Astrocyte (in vitro differentiated cells and primary cell): ENCODE measurements around the gene ITPK1. TPM values are rescaled to one million over a fixed set of nuclear protein-coding genes. Genes with fewer than 3 reads are reported as not detected.

Experiments used
- DNase-seq: peaks from one replicate; pipeline ENCODE4 v3.0.0-alpha.2; 2010; ENCODE audit warnings: low read depth
- FAIRE-seq: peaks from 2 replicates; lab custom pipeline; 2011; peaks lifted over from hg19 to GRCh38; lab: Jason Lieb, UNC
- H2AFZ ChIP-seq: 2 replicates; pipeline ENCODE4 v1.6.0; 2012; ENCODE audit warnings: low read depth, low read length, inconsistent platforms
- H3K27ac ChIP-seq: 2 replicates; pipeline ENCODE4 v1.5.1; 2011; ENCODE audit warnings: low read depth, low read length, inconsistent platforms
- H3K27me3 ChIP-seq: 2 replicates; pipeline ENCODE4 v1.6.0; 2011; ENCODE audit warnings: low read length, inconsistent platforms; ENCODE audit not compliant: insufficient read depth
- H3K36me3 ChIP-seq: 2 replicates; pipeline ENCODE4 v1.5.1; 2011; ENCODE audit warnings: low read length, inconsistent platforms; ENCODE audit not compliant: insufficient read depth
- H3K4me1 ChIP-seq: 2 replicates; pipeline ENCODE4 v1.5.1; 2011; ENCODE audit warnings: low read length, inconsistent platforms; ENCODE audit not compliant: insufficient read depth
- H3K4me2 ChIP-seq: 2 replicates; pipeline ENCODE4 v1.6.0; 2012; ENCODE audit warnings: low read length, inconsistent platforms
- H3K4me3 ChIP-seq: 2 replicates; pipeline ENCODE4 v1.5.1; 2011; ENCODE audit warnings: low read depth, mild to moderate bottlenecking, low read length, inconsistent platforms; ENCODE audit not compliant: insufficient read depth
- H3K79me2 ChIP-seq: 2 replicates; pipeline ENCODE4 v1.6.0; 2012; ENCODE audit warnings: mild to moderate bottlenecking, low read length, inconsistent platforms; ENCODE audit not compliant: insufficient read depth
- H3K9ac ChIP-seq: 2 replicates; pipeline ENCODE4 v1.6.0; 2012; ENCODE audit warnings: mild to moderate bottlenecking, low read length, inconsistent platforms
- H3K9me3 ChIP-seq: 2 replicates; pipeline ENCODE4 v1.5.1; 2012; ENCODE audit warnings: low read depth, mild to moderate bottlenecking, low read length, inconsistent platforms; ENCODE audit not compliant: insufficient read depth
- H4K20me1 ChIP-seq: 2 replicates; pipeline ENCODE4 v1.6.0; 2012; ENCODE audit warnings: low read length, inconsistent platforms; ENCODE audit not compliant: insufficient read depth
- H3K27ac Mint-ChIP-seq: one replicate; pipeline ENCODE4 v1.8.0; 2021; ENCODE audit warnings: mild to moderate bottlenecking, mixed read lengths; ENCODE audit not compliant: unreplicated experiment
- H3K27me3 Mint-ChIP-seq: one replicate; pipeline ENCODE4 v1.8.0; 2021; ENCODE audit warnings: low read depth, mixed read lengths; ENCODE audit not compliant: unreplicated experiment
- H3K36me3 Mint-ChIP-seq: one replicate; pipeline ENCODE4 v1.8.0; 2021; ENCODE audit warnings: low read depth, mixed read lengths; ENCODE audit not compliant: unreplicated experiment
- H3K4me1 Mint-ChIP-seq: one replicate; pipeline ENCODE4 v1.8.0; 2021; ENCODE audit warnings: low read depth, mixed read lengths; ENCODE audit not compliant: unreplicated experiment
- H3K4me3 Mint-ChIP-seq: one replicate; pipeline ENCODE4 v1.8.0; 2021; ENCODE audit warnings: mild to moderate bottlenecking, moderate library complexity, mixed read lengths; ENCODE audit not compliant: unreplicated experiment
- H3K9me3 Mint-ChIP-seq: one replicate; pipeline ENCODE4 v1.8.0; 2021; ENCODE audit warnings: mild to moderate bottlenecking, mixed read lengths; ENCODE audit not compliant: unreplicated experiment
- EZH2 ChIP-seq: IDR thresholded peaks from 2 replicates; pipeline ENCODE4 v1.6.1; 2012; ENCODE audit warnings: mild to moderate bottlenecking, low read length, inconsistent platforms; ENCODE audit not compliant: insufficient read depth
- total RNA-seq: library from RNA; stranded (reverse); gene quantifications from 2 replicates; pipeline ENCODE4 v1.2.1, GENCODE V29; 2021
- TF ChIP-seq, protein P1 (sequence below): IDR thresholded peaks from 2 replicates; pipeline ENCODE4 v1.5.1; 2011; ENCODE audit warnings: low read depth, mild to moderate bottlenecking, inconsistent platforms, low read length, moderate library complexity; ENCODE audit not compliant: insufficient read depth

The ITPK1 gene
- total RNA-seq, 1 donor from 2014 or later = 13.0 TPM

DNA sequence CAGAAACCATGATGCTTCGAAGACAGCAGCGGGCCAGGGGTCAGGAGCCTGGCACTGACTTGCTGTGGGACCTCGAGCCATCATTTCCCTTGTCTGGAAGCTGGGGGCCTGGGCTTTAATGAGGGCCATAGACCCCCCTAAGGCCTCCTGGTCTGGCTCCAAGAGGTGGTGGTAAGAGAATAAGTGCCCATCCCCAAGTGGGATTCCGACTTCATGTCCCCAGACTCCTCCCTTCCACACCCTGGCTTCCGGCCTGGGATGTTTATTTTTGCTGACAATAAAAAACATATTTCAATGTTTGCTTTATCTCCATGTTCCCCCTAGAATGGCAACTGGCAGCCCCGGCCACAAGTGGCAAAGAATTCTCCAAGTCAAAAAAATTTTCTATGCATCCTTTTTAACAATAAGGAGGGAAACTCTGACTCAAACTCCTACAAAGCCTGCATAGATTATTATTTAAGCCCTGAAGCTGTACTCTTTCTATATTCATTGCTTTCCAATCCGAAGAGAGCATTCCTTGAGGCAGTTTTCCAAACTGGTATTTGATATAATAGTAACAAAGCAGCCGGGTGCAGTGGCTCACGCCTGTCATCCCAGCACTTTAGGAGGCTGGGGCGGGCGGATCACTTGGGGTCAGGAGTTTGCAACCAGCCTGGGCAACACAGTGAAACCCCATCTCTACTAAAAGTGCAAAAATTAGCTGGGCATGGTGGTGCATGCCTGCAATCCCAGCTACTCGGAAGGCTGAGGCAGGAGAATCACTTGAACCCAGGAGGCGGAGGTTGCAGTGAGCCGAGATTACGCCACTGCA lies 84.0 kb downstream of the ITPK1 start:
- Mint-ChIP-seq H3K4me1 (peaks cover 19% of the 10 kb centered on the region), H3K36me3 (peaks cover 7% of the 10 kb centered on the region)
- peaks cover 72% of the 10 kb centered on the region for H4K20me1 ChIP-seq

DNA sequence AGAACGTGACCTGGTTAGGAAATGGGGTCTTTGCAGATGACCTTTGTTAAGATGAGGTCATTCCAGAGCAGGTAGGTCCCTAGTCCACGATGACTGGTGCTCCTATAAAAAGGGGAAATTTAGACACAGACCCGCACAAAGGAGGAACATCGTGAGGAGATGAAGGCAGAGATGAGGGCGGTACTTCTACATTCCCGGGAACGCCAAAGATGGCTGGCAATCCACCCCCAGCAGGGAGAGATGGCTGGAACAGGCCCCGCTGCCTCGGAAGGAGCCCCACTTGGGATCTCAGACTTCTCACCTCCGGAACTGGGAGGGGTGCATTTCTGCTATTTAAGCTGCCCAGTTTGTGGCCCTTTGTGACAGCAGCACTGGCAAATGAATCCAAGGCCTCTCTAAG lies 85.0 kb downstream of the ITPK1 start:
- H2AFZ ChIP-seq = no peak overlapping the region
- DNase-seq = no peak
- peaks cover 11% of the 10 kb centered on the region for H3K4me1 Mint-ChIP-seq
- FAIRE-seq = no peak
- no peak overlapping the region for H3K4me2 ChIP-seq
- no peak for TF ChIP-seq EZH2
- TF ChIP-seq, protein P1, sequence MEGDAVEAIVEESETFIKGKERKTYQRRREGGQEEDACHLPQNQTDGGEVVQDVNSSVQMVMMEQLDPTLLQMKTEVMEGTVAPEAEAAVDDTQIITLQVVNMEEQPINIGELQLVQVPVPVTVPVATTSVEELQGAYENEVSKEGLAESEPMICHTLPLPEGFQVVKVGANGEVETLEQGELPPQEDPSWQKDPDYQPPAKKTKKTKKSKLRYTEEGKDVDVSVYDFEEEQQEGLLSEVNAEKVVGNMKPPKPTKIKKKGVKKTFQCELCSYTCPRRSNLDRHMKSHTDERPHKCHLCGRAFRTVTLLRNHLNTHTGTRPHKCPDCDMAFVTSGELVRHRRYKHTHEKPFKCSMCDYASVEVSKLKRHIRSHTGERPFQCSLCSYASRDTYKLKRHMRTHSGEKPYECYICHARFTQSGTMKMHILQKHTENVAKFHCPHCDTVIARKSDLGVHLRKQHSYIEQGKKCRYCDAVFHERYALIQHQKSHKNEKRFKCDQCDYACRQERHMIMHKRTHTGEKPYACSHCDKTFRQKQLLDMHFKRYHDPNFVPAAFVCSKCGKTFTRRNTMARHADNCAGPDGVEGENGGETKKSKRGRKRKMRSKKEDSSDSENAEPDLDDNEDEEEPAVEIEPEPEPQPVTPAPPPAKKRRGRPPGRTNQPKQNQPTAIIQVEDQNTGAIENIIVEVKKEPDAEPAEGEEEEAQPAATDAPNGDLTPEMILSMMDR = no peak
- H3K79me2 ChIP-seq = no peaks in the 10 kb centered on the region
- H3K4me3 ChIP-seq = no peak overlapping the region
- H3K9me3 ChIP-seq = no peaks in the 10 kb centered on the region
- H3K4me3 Mint-ChIP-seq = no peak overlapping the region
- no peaks in the 10 kb centered on the region for H3K27me3 ChIP-seq
- H3K27me3 Mint-ChIP-seq = peaks cover 58% of the 10 kb centered on the region
- H3K9me3 Mint-ChIP-seq = no peaks in the 10 kb centered on the region
- H3K36me3 Mint-ChIP-seq = peaks cover 7% of the 10 kb centered on the region
- no peak overlapping the region for H3K27ac ChIP-seq
- peaks cover 9% of the 10 kb centered on the region for H3K4me1 ChIP-seq
- H3K9ac ChIP-seq = no peak overlapping the region
- H3K27ac Mint-ChIP-seq = no peak overlapping the region
- peaks cover 62% of the 10 kb centered on the region for H4K20me1 ChIP-seq
- no peaks in the 10 kb centered on the region for H3K36me3 ChIP-seq

More for the DNA sequence above, 84.0 kb downstream of the ITPK1 start:
- Histone ChIP-seq H3K79me2 (no peaks in the 10 kb centered on the region), H3K27ac (no peak overlapping the region), H3K4me3 (no peak overlapping the region), H3K4me1 (peaks cover 18% of the 10 kb centered on the region), H3K36me3 (no peaks in the 10 kb centered on the region), H2AFZ (no peak overlapping the region), H3K4me2 (no peak overlapping the region), H3K9me3 (no peaks in the 10 kb centered on the region), H3K27me3 (no peaks in the 10 kb centered on the region), H3K9ac (no peak overlapping the region)
- TF ChIP-seq, protein P1 = no peak
- no peak for TF ChIP-seq EZH2
- no peaks in the 10 kb centered on the region for H3K9me3 Mint-ChIP-seq
- H3K27me3 Mint-ChIP-seq = peaks cover 56% of the 10 kb centered on the region
- no peak for DNase-seq
- H3K27ac Mint-ChIP-seq = no peak overlapping the region
- no peak overlapping the region for H3K4me3 Mint-ChIP-seq
- FAIRE-seq = no peak
